ENCODE results near the gene CHST11.
"Not testable (repeated sequence)": the region's sequence is repeated elsewhere in the genome, so short reads cannot be mapped to it uniquely, and the experiment has no call there.

CHST11 gene

DNA sequence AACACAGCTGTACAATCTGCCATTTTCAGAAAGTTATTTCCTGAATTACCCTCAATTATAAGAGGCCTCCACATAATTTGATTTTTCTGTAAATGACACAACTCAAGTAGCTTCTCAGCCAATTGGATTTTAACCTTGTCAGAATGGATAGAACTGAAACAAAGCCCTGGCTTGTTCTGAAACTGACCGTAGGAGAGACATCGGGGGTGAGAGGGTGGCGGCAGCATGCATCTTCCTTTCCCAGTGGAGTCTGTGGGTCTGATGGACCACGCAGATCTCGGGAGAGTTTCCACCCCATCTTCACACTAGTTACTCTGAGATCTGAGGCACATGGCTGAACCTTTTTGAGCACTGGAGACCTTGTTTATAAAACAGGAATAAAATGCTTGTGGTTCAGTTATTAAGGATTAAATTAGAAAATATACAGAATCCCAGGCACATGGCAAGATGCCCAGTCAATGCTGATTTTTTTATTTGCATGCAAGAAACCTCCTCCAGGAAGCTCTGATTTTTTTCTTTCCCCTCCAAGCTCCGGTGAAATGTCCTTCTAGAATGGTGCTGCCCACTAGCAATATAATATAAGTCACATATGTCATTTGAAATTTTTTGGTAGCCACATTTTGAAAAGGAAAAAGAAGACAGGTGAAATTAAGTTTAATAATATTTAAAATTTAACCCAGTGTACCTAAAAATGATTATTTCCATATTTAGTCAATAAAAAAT, 153.9 kb downstream of the CHST11 start:
- DNase-seq (ENCODE audit: low read depth), result no peak
- no peak overlapping the region for H3K4me3 ChIP-seq (ENCODE audit: low read length)
- TF ChIP-seq, protein P1, sequence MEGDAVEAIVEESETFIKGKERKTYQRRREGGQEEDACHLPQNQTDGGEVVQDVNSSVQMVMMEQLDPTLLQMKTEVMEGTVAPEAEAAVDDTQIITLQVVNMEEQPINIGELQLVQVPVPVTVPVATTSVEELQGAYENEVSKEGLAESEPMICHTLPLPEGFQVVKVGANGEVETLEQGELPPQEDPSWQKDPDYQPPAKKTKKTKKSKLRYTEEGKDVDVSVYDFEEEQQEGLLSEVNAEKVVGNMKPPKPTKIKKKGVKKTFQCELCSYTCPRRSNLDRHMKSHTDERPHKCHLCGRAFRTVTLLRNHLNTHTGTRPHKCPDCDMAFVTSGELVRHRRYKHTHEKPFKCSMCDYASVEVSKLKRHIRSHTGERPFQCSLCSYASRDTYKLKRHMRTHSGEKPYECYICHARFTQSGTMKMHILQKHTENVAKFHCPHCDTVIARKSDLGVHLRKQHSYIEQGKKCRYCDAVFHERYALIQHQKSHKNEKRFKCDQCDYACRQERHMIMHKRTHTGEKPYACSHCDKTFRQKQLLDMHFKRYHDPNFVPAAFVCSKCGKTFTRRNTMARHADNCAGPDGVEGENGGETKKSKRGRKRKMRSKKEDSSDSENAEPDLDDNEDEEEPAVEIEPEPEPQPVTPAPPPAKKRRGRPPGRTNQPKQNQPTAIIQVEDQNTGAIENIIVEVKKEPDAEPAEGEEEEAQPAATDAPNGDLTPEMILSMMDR (conservative IDR thresholded peaks at IDR 0.05; ENCODE audit: low read depth, low read length), result no peak

DNA sequence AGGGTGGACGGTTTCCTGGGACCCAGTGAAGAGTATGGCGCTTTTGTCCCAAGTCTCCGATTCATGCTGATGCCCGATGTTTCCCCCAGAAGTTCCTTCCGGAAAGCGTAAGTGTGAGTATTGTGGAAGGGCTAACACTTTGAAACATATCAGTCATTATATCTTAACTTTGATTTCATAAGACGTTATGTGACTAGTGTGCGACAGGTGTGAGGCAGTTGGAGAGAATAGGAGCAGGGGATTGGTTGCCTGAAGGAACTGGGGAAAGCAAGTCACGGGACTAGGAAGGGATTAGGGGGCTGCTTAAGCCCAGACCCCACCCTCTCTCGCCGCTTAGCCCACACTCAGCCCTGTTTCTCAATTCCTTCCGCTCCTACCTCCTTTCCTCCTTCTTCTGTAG, 154.9 kb downstream of the CHST11 start:
- TF ChIP-seq, protein P1 (conservative IDR thresholded peaks at IDR 0.05; ENCODE audit: low read depth, low read length), result no peak
- H3K4me3 ChIP-seq (ENCODE audit: low read length), result no peak overlapping the region
- DNase-seq (ENCODE audit: low read depth), result no peak

DNA sequence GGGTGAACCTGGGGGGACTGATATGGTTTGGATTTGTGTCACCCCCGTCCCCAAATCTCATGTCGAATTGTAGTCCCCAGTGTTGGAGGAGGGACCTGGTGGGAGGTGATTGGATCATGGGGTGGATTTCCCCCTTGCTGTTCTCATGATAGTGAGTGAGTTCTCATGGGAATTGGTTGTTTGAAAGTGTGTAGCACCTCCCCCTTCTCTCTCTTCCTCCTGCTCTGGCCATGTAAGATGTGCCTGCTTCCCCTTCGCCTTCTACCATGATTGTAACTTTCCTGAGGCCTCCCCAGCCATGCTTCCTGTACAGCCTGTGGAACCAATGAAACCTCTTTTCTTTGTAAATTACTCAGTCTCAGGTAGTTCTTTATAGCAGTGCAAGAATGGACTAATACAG, 156.6 kb downstream of the CHST11 start:
- H3K4me3 ChIP-seq (ENCODE audit: low read length); DNase-seq (ENCODE audit: low read depth): not testable (repeated sequence)

DNA sequence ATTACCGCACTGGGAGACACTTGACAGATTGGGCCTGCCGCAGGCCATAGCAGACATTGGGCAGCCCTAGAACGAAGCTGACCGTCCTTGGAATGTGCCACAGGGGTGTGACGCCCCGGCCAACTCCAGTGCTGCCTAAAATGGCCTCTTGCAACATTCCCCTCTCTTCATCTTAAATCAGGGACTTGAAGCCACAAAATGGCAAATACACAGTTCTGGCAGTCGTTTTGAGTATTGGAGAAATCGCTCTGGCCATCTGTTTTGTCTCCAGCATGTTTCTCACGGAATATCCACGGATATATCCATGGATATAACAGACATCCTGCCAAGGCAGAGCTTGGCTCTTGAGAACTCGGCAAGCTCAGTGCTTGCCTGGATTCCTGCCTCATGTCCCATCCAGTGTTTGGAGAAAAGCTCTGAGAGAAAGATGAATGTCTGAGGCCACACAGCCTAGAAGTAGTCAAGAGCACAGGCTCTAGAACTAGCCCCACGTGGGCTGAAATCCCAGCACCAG, 158.4 kb downstream of the CHST11 start:
- no peak overlapping the region for H3K4me3 ChIP-seq (ENCODE audit: low read length)
- TF ChIP-seq, protein P1 (conservative IDR thresholded peaks at IDR 0.05; ENCODE audit: low read depth, low read length), result no peak
- DNase-seq (ENCODE audit: low read depth), result no peak

DNA sequence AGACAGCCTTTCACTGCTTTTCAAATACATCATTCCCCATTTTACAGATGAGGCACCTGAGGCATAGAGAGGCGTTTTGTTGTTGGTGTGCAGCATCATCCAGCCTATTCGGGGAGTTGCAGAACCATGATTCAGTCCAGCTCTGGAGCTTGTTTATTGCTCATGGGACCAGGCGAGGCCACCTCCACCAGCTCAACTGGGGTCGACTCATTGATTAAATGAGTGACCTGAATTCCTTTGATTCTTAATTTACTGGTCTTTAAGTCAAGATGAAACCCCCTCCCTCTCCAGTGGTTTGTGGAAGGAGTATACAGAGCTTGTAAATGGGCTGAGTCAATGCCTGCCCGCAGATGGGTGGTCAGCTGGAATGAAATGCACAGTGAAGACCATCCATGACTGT, 161.9 kb downstream of the CHST11 start:
- TF ChIP-seq, protein P1 (conservative IDR thresholded peaks at IDR 0.05; ENCODE audit: low read depth, low read length), result no peak
- DNase-seq (ENCODE audit: low read depth), result no peak
- no peak overlapping the region for H3K4me3 ChIP-seq (ENCODE audit: low read length)

DNA sequence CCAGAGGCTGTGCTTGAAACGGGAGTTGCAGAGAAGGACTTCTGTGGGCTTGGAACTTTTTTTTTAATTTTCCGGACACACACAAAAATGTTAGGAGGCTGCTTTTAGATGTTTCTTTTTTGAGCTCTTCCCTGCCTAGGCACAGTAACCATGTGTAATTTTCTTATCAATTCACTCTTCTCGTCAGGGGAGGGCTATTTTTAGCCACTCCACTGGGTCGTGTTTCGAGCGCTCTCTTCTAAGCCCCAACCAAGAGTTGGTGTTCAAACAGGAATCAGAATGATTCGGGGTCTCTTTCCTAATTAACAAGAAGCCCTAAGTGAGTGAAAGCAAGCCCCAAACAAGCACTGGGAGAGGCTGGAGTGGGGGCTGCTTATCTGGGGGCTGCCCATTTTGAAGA, 162.6 kb downstream of the CHST11 start:
- no peak overlapping the region for H3K4me3 ChIP-seq (ENCODE audit: low read length)
- no peak for DNase-seq (ENCODE audit: low read depth)
- TF ChIP-seq, protein P1 (conservative IDR thresholded peaks at IDR 0.05; ENCODE audit: low read depth, low read length), result no peak

DNA sequence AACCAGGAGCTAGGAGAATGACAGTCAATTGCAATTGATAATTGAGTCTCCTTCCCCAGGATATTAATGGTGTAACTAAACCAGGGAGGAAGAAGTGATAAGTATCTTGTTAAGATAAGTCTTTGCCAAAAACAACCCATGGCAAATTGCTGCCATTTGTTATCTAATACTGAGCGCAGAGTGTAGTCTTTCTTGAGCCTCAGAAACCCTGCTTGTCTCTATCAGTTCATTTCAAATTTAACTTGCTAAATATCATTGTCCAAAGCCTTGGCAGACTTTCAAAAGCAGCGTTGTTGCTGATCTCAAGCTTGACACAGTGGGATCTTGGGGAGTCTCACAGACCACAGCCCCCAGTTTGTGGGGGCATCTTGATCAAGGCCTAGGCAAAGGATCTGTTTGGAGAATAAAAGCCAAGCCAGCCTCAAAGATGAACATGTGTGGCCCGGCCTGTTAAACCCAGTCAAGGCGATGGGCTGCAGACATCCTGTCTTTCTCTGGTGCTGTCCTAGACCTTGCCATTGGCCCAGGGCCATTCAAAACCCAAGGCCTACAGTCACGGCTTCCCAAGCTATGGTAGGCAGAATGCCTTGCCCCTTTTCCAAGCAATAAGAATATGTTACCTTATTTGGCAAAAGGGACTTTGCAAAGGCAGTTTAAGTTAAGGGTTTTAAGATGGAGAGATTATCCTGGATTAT, 164.2 kb downstream of the CHST11 start:
- TF ChIP-seq, protein P1 (conservative IDR thresholded peaks at IDR 0.05; ENCODE audit: low read depth, low read length), result no peak
- no peak overlapping the region for H3K4me3 ChIP-seq (ENCODE audit: low read length)
- DNase-seq (ENCODE audit: low read depth), result no peak

All from retinal pigment epithelial cell (primary cell).